Activated CD8-positive, alpha-beta memory T cell treated with anti-CD3 and anti-CD28 coated beads for 4 hours (primary cell): Measurements from ENCODE around the gene KLF1.
"Not testable (repeated sequence)": the region's sequence is repeated elsewhere in the genome, so short reads cannot be mapped to it uniquely, and the experiment has no call there.

Experiments used
- DNase-seq, 2 donors: peaks; one replicate each; pipeline ENCODE4 v3.0.0-alpha.2; 2020; ENCODE audit warnings: low read depth in 2 of 2

The KLF1 gene

DNA sequence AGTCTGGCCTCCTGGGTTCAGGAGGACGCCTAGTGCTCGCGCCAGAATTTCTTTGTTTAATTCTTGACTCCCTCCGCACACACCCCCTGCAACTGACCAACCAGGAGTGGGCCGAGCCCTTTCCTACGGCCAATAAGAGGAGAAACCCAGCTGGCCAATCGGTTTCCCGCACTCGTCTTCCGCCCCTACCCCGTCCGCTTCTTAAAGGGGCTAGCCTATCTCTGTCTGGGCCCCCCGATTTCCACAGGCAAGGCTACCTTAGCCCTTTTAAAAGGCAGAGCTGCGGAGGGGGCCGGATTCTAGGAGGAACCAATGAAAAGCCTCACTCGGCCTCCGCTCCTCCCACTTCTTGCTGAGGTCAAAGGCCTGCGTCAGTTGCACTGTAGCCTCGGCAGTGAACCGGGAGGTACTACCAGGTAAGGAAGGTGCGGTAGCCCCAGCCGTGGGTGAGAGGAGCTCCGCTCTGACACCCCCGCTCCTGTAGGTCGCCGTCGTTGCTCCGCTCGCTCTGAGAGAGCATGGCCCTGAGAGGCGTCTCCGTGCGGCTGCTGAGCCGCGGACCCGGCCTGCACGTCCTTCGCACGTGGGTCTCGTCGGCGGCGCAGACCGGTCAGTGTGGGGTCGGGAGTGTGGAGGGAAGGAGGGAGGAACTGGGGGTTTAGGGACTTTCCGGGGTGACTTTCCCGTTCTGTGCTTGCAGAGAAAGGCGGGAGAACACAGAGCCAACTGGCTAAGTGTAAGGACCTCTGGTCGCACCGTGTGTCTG lies 4.0 kb upstream of the KLF1 start, which contains the start of gene GCDH:
Gene GCDH, plus strand, starts transcription at position 374 of the 766 bp plus-strand sequence. Its CDS starts 145 bp downstream, at position 519.
- DNase-seq = peak; percentile 87 to 96

DNA sequence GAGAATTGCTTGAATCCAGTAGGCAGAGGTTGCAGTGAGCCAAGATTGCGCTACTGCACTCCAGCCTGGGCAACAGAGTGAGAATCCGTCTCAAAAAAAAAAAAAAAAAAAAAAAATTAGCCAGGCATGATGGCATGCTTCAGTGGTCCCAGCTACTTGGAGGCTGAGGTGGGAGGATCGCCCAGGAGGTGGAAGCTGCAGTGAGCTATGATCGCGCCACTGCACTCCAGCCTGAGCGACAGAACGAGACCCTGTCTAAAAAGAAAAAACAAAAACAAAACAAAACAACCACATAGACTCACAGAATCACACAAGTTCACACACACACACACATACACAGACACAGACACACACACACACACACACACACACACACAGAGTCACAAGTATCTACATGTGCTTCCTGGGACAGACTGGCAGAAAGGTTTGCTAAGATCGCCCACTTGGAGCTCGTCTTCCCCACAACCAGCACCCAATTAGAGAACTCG lies 3.3 kb upstream of the KLF1 start:
- DNase-seq = not testable (repeated sequence)

DNA sequence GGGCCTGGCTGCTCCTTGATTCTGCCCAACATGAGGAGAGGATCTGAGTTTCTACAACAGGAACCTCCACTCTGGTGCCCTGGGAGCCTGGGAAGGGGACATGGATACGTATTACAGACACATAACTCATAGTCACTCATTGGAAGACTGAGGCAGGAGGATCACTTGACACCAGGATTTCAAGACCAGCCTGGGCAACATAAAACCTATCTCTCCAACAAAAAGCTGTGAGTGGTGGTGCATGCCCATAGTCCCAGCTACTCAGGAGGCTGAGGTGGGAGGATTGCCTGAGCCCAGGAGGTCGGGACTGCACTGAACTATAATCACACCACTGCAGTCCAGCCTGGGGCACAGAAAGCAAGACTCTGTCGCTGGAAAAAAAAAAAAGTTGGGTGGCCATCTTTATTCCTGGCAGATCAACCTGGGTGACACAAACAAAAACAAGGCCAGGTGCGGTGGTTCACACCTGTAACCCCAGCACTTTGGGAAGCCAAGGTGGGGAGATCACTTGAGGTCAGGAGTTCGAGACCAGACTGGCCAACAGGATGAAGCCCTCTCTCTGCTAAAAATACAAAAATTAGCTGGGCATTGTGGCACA lies 1.1 kb upstream of the KLF1 start:
- no peak for DNase-seq

DNA sequence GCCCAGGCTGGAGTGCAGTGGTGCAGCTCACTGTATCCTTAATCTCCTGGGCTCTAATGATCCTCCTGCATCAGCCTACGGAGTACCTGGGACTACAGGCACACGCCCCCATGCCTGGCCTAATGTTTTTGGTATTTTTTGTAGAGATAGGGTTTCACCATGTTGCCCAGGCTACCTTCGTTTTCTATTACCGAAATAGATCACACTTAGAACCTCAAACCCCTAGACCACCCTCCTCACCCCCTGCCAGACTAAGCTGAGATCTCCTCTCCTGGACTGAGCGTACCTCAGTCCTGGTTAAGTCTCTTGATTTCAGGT lies 391 bp downstream of the KLF1 start:
- DNase-seq = no peak

DNA sequence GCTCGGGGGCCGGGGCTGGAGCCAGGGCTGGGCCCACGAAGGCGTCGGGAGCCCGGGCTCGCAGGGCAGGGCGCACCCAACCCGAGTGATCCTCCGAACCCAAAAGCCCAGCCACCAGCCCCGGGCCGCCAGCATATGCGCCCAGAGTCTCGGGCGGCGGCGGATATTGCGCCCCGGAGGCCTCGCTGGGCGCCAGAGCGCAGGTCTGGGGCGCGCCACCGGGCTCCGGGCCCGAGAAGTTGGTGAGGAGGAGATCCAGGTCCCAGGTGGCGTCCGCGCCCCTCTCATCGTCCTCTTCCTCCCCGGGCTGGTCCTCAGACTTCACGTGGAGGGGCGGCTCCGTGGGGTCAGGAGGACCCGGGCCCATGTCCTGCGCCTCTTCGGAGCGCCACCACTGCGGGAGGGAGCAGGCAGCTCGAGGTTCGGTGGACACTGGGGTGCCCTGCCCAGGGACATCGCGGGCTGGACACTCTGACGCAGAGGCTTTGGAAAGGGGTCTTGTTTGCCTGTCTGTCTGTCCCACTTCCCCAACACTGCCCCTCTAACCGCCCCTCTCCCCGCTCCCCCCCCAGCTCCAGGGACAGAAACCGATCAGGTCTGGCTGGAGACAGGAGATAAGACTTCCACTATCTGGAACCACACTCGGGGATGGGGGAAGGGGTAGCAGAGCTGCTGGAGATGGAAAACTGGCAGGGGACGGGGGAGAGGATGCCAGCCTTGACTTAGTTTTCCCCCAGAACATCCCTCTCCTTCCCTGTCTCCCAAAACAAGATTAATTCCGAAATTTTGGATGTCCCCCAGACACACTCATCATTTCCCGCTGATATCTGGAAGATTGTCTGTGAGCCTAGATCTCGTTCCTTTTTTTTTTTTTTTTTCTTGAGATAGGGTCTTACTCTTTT lies 1.0 kb downstream of the KLF1 start:
- DNase-seq = no peak

DNA sequence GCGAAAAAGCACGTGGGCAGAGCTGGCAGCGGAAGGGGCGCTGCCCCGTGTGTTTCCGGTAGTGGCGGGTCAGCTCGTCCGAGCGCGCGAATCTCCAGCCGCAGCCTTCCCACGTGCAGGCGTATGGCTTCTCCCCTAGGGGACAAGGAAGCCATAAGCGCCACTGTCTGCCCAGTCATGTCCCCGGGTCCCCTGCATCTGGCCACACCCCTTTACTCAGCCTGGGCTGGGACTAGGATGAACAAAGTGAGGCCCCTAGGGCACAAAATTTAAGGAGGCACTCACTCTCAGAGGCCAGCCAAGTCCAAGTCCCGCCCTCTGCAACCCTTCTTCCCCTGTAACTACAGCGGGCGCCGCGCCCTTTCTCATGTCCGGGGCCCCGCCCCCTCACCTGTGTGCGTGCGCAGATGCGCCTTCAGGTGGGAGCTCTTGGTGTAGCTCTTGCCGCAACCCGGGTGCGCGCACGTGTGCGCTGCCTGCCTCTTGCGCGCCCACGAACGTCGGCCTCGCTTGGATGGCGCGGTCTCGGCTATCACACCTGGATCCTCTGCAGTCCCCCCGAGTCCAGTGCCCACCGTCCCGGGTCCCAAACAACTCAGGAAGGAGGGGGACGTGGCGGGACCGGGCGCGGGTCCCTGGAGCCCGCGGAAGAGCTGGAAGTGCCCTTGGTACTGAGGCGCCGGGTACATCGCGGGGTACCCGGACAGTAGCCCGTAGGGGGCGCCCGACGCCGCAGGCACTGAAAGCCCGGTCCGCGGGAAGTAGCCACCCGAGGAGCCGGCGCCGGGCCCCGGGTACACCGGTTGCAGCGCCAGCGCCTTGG lies 1.9 kb downstream of the KLF1 start:
- peak; percentile 73 to 79 for DNase-seq

DNA sequence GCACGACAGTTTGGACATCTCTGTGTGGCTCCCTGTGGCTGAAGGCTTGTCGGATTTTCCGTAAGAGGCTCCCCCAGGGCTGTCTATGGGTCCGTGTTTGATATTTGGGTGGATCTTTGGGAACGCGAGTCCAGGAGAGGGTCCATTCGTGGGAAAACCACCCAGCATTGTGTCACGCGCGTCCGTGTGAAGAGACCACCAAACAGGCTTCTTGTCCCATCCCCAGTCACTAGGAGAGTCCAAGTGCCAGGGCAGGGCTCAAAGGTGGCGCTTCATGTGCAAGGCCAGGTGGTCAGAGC lies 2.4 kb downstream of the KLF1 start:
- no peak for DNase-seq

DNA sequence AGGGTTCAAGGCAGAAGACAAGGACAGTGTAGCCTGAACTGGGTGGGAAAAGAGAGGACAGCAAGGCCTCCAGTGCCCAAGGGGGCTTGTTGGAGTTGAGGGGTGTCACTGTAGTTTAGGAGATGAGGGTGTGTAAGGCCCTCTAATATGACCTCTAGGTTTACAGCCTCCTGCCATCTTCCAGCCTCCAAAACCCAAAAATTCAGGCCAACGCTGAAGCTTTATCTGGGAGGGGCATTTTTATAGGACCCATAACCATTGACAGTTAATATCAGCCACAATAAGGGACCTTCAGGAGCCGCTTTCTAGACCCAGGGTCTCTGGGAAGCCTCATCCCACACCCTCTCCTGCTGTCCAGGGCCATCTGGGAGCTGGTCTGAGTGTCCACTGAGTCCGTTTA lies 2.8 kb downstream of the KLF1 start:
- DNase-seq = no peak

DNA sequence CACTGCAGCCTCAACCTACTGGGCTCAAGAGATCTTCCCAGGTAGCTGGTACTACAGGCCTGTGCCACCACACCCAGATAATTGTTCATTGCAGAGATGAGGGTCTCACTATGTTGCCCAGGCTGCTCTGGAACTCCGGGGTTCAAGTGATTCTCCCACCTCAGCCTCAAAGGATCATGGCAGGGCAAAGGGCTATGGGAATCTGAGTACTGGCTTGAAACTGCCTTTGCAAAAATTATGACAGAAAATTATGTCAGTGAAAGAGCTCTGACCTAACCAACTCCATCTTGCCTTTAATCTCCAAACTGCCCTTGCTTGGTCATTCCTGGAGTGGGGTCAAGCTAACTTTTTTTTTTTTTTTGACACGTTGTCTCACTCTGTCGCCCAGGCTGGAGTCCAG lies 4.4 kb downstream of the KLF1 start:
- no peak for DNase-seq

DNA sequence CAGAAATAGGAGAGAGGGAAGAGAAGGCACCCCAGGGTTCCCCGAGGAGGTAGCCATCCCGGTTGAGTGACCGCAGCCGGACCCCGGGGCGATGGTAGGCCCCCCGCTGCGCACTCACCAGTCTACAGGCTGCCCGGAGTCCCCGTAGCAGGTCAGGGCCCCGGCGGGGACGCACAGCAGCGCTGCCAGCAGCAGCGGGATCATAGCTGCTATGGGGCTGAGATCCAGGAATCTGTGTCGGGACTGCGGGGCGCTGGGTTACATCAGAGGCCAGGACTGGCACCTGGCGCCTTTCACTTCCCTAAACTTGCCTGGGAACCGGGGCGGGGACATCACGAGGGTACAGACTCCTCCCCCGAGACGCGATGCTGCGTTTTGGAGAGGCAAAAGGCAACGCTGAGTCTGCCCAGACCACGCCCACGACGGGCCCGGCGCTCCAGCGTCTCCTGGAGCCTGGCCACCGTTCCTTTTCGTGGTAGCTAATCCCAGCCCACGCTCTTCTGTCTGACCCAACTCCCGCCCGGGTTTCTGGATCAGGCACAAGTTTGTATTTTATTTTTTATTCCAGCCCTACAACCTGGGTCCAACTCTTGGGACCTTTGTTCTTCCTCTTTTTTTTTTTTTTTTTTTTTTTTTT lies 5.7 kb downstream of the KLF1 start, which contains the start of gene DNASE2:
Gene DNASE2, minus strand, starts transcription at position 278 of the 637 bp plus-strand sequence. Its CDS starts 74 bp downstream, at position 204.
- DNase-seq = peak; percentile 71 to 79

DNA sequence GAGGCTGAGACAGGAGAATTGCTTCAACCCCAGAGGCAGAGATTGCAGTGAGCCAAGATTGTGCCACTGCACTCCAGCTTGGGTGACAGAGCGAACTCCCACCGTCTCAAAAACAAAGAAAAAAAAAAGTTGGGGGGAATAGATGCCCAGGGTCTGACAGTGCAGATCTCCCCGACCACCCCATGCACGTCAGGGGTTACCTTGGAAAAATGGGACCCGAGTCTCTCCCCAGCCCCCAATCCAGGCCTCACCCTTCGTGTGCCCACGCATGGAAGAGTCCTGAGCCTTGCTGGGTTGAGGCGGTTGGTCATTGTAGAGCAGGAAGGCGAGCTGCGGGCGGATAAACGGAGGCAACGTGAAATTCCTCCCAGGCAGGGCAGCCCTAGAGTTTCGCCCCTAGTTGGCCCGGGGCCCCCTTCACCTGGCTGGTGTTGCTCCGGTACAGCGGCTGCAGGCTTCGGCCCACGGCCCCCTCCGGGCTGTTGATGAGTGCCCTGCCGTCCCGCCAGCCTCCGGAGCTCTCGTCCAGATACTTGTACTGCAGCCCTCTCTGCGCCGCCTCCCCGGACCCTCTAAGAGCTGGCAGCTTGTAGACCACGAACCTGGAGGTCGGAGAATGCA lies 6.3 kb downstream of the KLF1 start:
- DNase-seq = no peak

DNA sequence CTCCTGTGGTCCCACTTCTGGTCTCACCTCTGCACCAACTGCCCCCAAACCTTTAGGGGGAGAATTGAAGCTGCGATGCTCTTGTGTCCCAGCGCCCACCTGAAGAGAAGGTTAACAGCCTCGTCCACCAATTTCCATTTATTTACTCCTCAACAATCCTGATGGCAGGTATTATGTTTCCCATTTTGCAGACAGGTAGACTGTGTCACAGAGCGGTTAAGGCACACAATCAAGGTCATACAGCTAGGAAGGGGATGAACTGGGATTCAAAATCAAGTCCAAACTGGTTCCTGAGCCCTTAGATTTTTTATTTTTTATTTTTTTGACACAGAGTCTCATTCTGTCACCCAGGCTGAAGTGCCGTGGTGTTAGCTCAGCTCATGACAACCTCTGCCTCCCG lies 11.9 kb downstream of the KLF1 start:
- no peak for DNase-seq

DNA sequence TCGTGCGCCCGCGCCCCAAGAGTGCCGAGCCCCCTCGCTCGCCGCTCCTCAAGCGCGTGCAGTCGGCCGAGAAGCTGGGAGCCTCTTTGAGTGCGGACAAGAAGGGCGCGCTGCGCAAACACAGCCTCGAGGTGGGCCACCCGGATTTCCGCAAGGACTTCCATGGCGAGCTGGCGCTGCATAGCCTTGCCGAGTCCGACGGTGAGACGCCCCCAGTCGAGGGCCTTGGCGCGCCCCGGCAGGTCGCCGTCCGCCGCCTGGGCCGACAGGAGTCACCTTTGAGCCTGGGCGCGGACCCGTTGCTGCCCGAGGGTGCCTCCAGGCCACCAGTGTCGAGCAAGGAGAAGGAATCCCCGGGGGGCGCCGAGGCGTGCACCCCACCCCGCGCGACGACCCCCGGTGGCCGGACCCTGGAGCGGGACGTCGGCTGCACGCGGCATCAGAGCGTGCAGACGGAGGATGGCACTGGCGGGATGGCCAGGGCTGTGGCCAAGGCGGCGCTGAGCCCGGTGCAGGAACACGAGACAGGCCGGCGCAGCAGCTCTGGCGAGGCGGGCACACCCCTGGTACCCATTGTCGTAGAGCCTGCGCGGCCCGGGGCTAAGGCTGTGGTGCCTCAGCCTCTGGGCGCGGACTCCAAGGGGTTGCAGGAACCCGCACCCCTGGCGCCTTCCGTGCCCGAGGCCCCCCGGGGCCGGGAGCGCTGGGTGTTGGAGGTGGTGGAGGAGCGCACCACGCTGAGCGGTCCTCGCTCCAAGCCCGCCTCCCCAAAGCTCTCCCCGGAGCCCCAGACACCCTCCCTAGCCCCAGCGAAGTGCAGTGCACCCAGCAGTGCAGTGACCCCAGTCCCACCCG lies 12.9 kb downstream of the KLF1 start:
- no peak for DNase-seq

DNA sequence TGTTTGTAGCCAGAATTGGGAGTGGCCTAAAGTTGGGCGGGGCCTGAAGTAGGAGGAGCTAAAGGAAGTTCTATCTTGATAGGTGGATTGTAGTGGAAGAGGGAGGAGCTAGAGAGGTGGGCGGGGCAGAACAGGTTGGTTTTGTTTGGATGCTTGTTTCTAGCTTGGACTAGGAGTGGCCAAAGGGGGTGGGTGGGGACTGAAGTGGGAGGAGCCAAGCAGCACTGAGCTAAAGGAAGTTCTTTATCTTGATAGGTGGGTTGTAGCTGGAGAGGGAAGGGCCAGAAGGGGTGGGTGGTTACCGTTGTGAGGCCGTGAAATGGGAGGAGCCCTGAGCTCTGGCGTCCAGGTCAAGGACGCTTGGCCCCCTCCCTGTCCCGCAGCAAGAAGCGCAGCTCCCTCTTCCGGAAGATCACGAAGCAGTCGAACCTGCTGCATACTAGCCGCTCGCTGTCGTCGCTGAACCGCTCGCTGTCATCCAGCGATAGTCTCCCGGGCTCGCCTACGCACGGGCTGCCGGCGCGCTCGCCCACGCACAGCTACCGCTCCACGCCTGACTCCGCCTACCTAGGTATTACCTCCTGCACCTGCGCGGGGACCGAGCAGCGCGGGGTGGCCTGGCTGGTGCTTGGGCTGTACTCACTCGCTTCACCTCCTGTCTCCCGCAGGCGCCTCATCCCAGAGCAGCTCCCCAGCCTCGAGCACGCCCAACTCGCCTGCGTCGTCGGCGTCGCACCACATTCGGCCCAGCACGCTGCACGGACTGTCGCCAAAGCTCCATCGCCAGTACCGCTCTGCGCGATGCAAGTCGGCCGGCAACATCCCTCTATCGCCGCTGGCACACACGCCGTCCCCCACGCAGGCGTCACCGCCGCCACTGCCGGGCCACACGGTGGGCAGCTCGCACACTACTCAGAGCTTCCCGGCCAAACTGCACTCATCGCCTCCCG lies 13.8 kb downstream of the KLF1 start:
- no peak for DNase-seq

DNA sequence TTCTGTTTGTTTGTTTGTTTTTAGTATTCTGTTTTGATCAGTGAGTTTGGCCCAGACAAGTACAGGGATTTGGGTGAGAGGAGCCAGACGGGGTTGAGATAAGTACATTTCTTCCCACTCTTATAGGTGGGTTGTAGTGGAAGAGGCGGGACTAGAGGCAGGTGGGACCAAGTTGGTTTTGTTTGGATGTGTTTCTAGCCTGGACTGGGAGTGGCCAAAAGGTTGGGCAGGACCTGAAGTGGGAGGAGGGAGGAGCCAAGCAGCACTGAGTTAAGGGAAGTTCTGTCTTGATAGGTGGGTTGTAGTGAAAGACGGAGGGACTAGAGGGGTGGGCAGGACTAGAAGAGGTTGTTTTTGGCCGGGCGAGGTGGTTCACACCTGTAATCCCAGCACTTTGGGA lies 14.7 kb downstream of the KLF1 start:
- DNase-seq = no peak

DNA sequence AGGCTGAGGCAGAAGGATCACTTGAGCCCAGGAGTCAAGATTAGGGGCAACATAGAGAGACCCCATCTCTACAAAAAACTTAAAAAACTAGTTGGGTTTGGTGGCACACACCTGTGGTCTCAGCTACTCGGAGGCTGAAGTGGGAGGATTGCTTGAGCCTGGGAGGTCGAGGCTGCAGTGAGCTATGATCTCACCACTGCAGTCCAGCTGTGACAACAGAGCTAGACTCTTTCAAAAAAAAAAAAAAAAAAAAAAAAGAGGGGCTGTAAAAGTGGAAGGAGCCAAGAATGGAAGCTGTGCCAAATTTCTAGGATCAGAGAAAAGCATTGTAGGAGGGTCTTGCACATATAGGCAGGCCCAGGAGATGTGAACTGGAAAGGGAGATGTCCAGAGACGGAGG lies 15.3 kb downstream of the KLF1 start:
- no peak for DNase-seq

DNA sequence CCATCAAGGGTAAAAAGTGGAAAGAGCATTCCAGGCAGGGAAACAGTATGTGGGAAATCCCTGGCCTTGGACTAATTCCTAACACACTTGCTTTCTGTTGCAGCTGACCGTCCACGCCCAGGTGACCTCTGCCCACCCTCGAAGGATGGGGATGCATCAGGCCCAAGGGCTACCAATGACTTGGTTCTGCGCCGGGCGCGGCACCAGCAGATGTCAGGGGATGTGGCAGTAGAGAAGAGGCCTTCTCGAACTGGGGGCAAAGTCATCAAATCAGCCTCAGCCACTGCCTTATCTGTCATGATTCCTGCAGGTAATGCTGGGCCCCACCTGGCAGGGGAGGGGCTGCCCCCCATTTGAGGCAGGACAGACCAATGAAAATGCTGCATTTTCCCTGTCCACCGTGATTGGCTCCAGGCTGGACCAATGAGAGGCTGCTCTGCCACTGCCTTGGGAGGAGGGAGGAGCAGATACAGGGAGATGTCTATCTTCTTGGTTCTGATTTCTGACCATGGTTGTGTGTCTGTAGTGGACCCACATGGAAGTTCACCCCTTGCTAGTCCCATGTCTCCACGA lies 18.4 kb downstream of the KLF1 start:
- no peak for DNase-seq
